H4 (cell line): Measurements from ENCODE around the gene JUN. TPM values are rescaled to one million over a fixed set of nuclear protein-coding genes. Genes with fewer than 3 reads are reported as not detected.
A peak's percentile ranks its signal among the peaks of the same experiment; 100 is the strongest.
"Not testable (repeated sequence)": the region's sequence is repeated elsewhere in the genome, so short reads cannot be mapped to it uniquely, and the experiment has no call there.

Experiments used
- DNase-seq: peaks from one replicate; pipeline ENCODE4 v3.0.0-alpha.2; 2015; ENCODE audit warnings: low spot score
- total RNA-seq: library from RNA; depleted of rRNA; stranded (reverse); fragments of >200 nt; shearing (Covaris generic); gene quantifications from 2 replicates; pipeline ENCODE4 v1.2.3, GENCODE V29; 2014

Gene JUN
- total RNA-seq, 1 experiment from 2014 or later: 23.2 TPM

GRCh38 chr1:58809325-58810010 lies 25.6 kb upstream of the JUN start:
- no peak for DNase-seq

- no peak for DNase-seq
Measured at GRCh38 chr1:58808077-58808476, 24.2 kb upstream of the JUN start.

GRCh38 chr1:58805716-58806571 lies 22.1 kb upstream of the JUN start:
- no peak for DNase-seq

DNA sequence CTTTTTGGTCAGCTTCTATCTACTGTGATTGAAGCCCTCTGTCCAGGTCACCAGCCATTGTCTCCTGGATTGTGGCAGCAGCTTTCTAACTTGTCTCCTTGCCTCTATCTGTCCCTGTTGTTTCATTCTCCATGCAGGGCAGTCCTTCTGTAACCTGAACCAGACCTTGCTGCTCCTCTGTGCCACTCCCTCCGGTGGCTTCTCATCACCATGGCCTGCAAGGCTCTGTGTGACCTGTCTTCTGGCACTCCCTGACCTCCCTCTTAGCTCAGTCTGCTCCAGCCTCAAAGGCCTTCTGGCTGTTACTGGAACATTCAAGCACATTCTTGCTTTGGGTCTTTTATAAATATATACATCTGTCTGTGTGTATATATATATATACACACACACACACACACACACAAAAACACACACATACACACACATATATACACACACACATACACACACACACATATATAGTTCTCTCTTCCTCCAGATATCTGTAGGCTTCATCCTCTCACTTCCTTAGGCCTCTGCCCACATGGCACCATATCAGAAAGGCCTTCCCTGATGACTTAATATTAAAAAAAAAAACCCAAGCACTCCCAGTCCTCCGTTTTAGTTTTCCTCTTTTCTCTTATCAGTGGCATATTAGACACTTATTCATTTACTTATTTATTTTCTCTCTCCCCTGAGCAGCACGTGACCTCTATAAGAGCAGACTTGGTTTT lies 21.2 kb upstream of the JUN start:
- no peak for DNase-seq

GRCh38 chr1:58803858-58804257 lies 20.0 kb upstream of the JUN start:
- no peak for DNase-seq

GRCh38 chr1:58802640-58803399 lies 19.0 kb upstream of the JUN start:
- DNase-seq: no peak

DNA sequence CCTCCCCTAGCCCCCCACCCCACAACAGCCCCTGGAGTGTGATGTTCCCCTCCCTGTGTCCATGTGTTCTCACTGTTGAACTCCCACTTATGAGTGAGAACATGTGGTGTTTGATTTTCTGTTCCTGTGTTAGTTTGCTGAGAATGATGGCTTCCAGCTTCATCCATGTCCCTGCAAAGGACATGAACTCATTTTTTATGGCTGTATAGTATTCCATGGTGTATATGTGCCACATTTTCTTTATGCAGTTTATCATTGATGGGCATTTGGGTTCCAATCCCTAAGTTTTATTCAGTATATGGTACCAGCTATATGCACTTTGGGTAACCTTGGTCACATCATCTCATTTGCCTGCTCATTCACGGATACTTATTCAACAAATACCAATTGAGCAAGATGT lies 17.4 kb upstream of the JUN start:
- not testable (repeated sequence) for DNase-seq

- DNase-seq: no peak
Measured at GRCh38 chr1:58799650-58800049, 15.8 kb upstream of the JUN start.

GRCh38 chr1:58798910-58799442 lies 15.1 kb upstream of the JUN start:
- no peak for DNase-seq

DNA sequence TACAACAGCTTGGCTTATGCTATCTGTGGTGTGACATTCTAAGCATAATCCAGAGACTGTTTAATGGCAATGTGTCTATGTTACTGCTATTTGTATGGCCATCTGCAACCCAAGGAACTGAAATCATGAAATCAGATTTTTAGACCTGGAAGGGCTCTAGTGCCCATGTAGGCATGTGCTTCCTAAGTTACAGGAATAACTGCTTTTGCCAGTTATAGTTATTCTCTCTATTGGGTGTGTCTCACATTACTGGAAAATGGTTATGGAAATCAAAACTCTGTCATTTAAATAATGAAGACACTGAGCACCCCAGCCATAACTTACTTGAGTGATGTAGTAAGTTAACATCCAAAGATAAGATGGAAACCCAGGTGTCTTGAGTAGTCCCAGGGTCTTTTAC lies 12.6 kb upstream of the JUN start:
- DNase-seq: no peak

- DNase-seq: no peak
Measured at GRCh38 chr1:58794585-58794984, 10.7 kb upstream of the JUN start.

- no peak for DNase-seq
Measured at GRCh38 chr1:58792846-58793245, 9.0 kb upstream of the JUN start.

DNA sequence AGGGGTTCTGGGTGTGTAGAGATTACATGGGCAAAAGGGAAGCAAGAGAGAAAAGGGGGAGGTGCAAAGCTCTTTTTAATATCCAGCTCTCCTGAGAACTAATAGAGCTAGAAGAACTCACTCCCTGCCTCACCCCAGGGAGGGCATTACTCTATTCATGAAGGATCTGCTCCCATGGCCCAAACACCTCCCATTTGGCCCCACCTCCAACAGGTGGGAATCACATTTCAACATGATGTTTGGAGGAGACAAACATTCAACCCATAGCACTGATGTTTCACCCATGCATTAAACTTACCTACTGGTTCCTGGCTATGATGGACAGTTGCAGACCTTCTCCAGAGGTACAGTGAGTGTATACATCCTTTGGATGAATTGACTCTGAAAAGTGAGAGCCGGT lies 7.3 kb upstream of the JUN start:
- no peak for DNase-seq

GRCh38 chr1:58789996-58790660 lies 6.3 kb upstream of the JUN start:
- no peak for DNase-seq

DNA sequence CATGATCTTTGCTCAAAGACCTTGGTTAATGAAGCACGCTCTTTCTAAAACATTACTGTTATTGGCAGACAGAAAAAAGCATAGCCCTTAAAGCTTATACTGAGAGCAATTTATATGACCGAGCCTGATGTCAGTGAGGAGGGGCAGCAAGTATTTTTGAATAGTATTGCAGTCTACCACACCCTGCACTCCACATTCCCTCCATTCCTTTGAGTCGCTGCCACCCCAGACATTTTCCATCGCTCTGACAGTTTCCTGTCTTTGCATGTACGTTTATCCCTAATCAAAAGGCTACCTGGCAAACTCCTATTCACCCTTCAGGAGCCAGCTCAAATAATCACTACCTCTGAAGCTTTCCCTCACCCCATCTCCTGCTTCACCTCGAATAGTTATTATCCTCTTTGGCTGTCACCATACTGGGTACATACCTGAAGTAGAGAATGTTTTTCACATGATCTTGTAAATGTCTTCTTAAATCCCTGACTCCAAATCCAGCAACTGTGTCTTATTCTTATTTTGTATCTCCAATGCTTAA lies 5.5 kb upstream of the JUN start:
- DNase-seq: no peak

DNA sequence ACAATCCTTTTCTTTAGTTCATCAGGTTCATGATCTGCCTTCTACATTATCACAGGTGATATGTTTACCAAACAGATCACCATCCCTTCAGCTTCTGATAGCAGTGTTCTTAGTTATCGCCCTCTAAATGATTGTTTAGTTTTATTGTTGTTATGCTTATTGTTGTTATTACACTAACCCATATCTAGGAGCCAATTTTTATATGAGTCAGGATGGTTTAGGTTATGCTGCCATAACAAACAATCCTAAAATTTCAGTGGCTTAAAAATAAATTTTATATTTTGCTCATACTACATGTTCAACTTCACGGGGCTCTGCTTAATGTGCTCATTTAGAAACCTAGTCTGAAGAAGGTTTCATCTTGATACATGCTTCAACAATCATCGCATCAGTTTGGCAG lies 4.4 kb upstream of the JUN start:
- no peak for DNase-seq

DNA sequence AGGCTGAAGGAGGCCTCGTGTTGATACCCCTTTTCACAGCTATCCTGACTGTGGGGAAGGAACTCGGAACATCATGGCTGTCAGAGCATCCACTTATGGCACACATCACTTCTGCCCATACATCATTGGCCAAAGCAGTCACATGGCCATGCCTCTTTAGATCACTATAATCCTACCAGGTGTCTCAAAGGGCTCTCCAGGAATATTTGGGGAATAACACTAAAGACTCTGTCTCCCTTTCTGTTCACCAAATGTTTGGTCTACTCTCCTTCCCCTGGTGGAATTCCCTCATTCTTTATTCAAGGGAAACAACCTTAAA lies 3.0 kb upstream of the JUN start:
- DNase-seq: no peak

- no peak for DNase-seq
Measured at GRCh38 chr1:58786184-58786926, 2.5 kb upstream of the JUN start.

DNA sequence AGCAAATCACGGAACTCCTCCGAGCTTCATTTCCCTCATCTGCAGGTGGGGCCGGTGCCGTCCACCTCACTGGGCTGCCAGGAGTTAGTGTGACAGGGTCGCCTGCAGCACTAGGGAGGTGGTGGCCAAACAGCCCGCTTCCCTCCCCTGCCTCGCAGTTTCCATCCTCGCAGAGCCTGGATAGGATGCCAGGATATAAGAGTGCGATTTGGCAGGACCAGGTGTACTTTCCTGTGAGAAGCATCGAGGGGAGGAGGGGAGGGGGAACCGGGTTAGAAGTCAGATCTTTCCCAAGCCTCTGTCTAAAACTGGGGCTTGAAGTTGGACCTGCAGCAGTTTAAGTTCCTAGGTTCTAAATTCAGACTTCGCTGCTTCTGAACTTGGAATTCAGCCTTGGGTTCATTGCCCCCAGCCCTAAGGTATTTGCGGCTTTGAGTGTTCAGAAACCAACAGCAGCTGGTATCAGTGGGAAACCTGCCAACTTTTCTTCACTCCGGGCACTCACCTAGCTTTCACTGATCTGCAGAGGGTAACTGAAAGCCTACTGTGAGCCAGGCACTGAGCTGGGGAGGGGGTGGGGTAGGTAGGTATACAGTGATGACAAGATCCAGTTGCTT lies 1.7 kb upstream of the JUN start:
- peak; percentile 65 for DNase-seq
